ENCODE measurements around the gene SPRYD3.
"Not testable (repeated sequence)": the region's sequence is repeated elsewhere in the genome, so short reads cannot be mapped to it uniquely, and the experiment has no call there.

SPRYD3 gene

GRCh38 chr12:53049571-53050318 is 29.4 kb downstream of the SPRYD3 start, which contains the start of gene TNS2:
TNS2 (plus strand) TSS chr12:53050065; CDS start chr12:53050186, 121 bp downstream.
- DNase-seq = no peak

- no peak for DNase-seq
These were observed 30.3 kb downstream of the SPRYD3 start for GRCh38 chr12:53048780-53049401.

GRCh38 chr12:53048033-53048779 is 31.0 kb downstream of the SPRYD3 start:
- DNase-seq = no peak

GRCh38 chr12:53047221-53048032 is 31.8 kb downstream of the SPRYD3 start:
- peak; percentile 41 for DNase-seq

GRCh38 chr12:53046655-53047220 is 32.5 kb downstream of the SPRYD3 start:
- peak; percentile 41 for DNase-seq

- DNase-seq = no peak
These were observed 33.5 kb downstream of the SPRYD3 start for GRCh38 chr12:53045696-53046045.

GRCh38 chr12:53044896-53045695 is 34.1 kb downstream of the SPRYD3 start:
- no peak for DNase-seq

- no peak for DNase-seq
These were observed 35.1 kb downstream of the SPRYD3 start for GRCh38 chr12:53044052-53044581.

- DNase-seq = no peak
These were observed 36.4 kb downstream of the SPRYD3 start for GRCh38 chr12:53042607-53043454.

- DNase-seq = no peak
These were observed 39.3 kb downstream of the SPRYD3 start for GRCh38 chr12:53039851-53040250.

- no peak for DNase-seq
These were observed 42.4 kb downstream of the SPRYD3 start for GRCh38 chr12:53036802-53037201.

- DNase-seq = no peak
These were observed 44.7 kb downstream of the SPRYD3 start for GRCh38 chr12:53034459-53034858.

- not testable (repeated sequence) for DNase-seq
These were observed 45.4 kb downstream of the SPRYD3 start for GRCh38 chr12:53033832-53034231.

GRCh38 chr12:53031616-53032015 is 47.6 kb downstream of the SPRYD3 start:
- no peak for DNase-seq

GRCh38 chr12:53027014-53027413 is 52.2 kb downstream of the SPRYD3 start:
- not testable (repeated sequence) for DNase-seq

GRCh38 chr12:53025250-53025649 is 53.9 kb downstream of the SPRYD3 start:
- DNase-seq = no peak

- no peak for DNase-seq
These were observed 64.5 kb downstream of the SPRYD3 start for GRCh38 chr12:53014709-53015108.
